T-helper 22 cell (primary cell): ENCODE results near the gene NBL1.
A peak's percentile ranks its signal among the peaks of the same experiment; 100 is the strongest.

Source experiments
- DNase-seq: peaks from one replicate; pipeline ENCODE4 v3.0.0-alpha.2; 2020; ENCODE audit warnings: low read depth

NBL1 gene

DNA sequence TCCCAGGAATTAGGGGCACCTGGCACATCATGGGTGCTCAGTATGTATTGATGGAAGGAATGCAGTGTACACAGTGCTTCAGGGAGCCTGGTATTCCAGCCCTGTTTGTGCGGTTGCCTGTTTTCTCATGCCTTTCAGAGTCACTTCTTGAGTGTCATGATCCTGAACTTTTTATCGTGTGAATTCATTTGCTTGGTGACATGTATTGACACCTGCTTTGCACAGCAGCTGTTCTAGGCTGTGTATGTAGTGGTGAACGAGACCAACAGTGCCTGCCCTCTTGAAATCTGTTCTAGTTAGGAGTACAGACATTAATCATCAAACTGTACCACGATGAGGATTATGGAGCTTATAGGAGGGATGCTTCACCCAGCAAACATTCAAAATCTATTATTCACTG lies 26.7 kb downstream of the NBL1 start:
- DNase-seq = no peak

GRCh38 chr1:19672237-19672636 lies 28.1 kb downstream of the NBL1 start:
- DNase-seq = no peak

- DNase-seq = no peak
These were observed 31.7 kb downstream of the NBL1 start for GRCh38 chr1:19675797-19676196.

DNA sequence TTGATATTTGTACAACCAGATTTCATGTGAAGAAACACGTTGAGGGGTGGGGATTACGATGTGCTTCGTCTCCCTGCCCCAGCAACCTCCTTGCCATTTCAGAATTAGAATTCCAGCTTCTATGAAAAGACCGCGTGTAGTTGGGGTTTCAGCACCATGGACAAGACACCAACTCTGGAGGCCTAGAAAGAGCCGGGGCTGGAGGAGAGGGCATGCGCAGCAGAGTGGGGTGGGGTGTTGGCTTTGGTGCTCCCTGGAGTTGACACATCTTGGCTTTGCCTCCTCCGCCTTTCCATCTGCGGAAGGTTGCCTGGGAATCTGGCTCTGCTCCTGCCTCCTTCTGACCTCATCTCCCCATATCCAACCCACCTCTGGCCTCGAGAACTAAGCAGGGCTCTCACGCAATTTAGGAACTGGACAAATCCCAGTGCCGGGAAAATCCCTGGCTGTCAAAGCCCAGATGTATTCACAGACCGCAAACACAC lies 32.4 kb downstream of the NBL1 start:
- no peak for DNase-seq

DNA sequence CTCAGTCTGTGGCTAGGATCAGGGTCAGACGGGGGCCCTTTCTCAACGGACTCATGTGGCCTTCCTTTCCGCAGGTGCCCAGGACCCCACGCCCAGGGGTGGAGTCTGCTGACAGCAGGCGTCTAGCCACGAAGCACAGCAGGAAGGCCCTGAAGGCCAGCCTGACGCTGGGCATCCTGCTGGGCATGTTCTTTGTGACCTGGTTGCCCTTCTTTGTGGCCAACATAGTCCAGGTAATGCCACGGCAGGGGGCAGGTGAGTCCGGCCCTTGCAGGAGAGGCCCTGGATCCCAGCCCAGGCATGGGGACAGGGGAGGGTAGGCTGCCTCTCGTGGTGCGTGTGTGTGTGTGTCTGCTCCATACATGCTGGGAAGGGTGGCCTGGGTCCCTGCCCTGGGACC lies 34.4 kb downstream of the NBL1 start:
- DNase-seq = no peak

DNA sequence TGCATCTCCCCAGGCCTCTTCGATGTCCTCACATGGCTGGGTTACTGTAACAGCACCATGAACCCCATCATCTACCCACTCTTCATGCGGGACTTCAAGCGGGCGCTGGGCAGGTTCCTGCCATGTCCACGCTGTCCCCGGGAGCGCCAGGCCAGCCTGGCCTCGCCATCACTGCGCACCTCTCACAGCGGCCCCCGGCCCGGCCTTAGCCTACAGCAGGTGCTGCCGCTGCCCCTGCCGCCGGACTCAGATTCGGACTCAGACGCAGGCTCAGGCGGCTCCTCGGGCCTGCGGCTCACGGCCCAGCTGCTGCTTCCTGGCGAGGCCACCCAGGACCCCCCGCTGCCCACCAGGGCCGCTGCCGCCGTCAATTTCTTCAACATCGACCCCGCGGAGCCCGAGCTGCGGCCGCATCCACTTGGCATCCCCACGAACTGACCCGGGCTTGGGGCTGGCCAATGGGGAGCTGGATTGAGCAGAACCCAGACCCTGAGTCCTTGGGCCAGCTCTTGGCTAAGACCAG lies 34.9 kb downstream of the NBL1 start:
- DNase-seq = no peak

DNA sequence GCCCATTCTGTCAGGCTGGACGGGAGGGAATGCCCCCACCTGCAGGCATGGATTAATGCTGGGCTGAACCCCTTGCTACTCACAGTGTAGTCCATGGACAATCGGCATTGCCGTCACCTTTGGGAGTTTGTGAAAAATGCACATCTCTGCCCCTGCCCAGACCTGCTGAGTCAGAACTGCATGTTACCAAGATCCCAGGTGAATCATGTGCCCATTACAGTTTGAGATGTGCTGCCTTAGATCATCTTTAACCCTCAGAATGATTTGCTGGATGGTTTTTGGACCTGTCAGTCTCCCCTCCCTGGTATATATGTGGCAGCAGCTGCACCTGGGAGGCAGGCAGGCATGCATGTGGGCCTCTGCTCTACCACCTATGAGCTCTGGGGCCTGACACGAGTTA lies 35.6 kb downstream of the NBL1 start:
- no peak for DNase-seq

- DNase-seq = no peak
These were observed 36.5 kb downstream of the NBL1 start for GRCh38 chr1:19680644-19681043.

DNA sequence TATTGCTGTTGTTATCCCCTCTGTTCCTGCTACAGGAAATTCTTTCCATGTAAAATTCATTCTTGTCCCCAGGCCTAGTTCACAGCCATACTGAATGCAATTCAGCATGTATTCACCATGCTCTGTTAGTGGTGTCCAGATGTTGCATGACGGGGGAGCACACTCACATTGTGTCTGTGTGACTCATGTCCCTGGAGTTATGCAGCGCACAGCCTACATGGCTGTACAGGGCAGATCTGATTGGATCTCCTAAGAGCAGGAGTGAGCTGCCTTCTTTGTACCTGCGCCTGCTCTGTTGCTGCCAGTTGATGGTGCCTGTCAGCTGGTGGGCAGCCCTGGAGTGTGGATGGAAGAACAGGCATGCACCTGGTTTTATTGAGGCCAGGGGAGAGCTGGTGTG lies 38.1 kb downstream of the NBL1 start:
- DNase-seq = no peak

DNA sequence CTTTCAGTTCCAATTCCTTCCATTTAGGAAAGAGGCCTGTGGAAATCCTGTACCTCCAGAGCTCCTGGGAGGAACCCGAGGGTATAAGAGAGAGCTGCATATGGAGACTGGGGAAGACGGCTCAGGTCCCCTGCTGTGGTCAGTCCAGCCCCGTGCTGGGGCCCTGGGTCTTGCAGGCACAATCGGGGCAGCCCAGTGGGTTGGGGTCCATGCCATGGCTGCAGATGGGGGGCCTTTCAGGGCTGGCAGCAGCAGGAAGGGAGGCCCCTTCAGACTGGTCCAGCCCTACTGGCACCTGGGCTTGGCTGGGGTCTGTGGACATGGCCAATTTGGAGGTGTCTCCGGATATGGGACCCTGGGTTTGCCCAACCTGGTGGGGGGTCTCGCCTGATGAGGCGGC lies 38.8 kb downstream of the NBL1 start:
- DNase-seq = no peak

DNA sequence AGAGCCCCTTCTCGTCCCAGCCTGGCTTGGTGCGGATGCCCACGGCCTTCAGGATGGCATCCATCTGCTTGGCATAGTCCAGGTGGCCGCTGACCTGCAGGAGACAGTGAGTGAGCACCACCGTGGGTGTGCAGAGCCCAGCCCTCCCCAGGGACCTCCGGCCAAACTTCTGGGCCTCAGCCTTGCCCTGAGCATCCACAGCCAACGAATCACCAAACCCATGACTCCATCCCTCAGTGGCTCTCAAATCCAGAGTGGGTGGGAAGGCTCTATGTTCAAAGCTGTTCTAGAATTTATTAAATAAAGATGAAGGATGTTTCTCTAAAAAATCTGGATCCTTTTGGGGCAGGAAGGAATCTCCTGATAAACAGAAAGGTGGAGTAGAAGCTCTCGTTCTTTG lies 39.2 kb downstream of the NBL1 start:
- no peak for DNase-seq

DNA sequence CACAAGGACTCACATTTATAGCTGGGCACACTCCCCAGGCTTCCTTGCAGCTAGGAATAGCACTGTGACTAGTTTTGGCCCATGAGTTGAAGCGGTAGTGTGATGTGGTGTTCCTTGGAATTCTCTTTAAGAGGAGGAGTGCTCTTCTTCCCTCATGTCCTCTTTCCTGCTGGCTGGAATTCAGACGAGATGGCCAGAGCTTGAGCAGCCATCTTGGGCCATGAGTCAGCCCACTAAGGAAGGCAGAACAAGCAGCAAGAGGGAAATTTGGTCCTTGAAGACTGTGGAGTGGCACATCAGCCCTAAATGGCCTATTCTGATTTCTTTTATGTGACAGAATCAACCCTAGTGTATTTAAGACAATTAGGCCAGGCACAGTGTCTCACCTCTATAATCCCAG lies 40.6 kb downstream of the NBL1 start:
- DNase-seq = no peak

DNA sequence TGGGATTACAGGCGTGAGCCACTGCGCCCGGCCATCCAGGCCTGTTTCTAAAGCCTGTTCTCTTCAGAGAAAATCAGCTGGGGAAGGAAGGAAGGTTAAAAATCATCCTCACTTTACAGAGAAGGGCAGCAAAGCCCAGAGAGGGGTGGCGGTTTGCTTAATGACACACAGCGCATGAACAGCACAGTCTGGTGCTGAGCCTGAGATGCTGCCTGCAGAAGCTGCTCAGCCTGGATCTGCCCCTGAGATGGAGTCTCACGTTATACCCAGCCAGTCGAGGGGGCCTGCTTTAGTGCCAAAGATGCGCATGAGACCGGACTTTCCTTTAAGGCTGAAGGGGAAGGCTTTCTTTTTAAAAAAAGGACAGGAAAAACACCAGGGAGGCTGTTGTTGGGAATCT lies 41.9 kb downstream of the NBL1 start:
- DNase-seq = no peak

DNA sequence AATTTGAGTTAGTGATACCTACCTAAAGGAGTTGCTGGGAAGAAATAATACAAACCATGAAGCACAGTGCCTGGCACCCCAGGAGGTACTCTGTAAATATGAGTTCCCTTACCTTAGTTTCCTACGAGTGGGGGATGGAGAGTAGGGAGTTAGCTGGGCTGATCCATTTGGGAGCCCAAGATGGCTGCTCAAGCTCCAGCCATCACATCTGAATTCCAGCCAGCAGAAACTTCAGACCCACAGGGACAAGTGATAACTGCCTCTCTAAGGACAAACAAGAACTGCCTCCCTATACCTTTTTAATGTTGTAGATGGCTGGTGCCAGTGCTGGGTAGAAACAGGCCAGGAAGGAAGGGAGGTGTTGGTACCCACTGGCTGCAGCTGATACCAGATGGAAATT lies 43.3 kb downstream of the NBL1 start:
- no peak for DNase-seq

DNA sequence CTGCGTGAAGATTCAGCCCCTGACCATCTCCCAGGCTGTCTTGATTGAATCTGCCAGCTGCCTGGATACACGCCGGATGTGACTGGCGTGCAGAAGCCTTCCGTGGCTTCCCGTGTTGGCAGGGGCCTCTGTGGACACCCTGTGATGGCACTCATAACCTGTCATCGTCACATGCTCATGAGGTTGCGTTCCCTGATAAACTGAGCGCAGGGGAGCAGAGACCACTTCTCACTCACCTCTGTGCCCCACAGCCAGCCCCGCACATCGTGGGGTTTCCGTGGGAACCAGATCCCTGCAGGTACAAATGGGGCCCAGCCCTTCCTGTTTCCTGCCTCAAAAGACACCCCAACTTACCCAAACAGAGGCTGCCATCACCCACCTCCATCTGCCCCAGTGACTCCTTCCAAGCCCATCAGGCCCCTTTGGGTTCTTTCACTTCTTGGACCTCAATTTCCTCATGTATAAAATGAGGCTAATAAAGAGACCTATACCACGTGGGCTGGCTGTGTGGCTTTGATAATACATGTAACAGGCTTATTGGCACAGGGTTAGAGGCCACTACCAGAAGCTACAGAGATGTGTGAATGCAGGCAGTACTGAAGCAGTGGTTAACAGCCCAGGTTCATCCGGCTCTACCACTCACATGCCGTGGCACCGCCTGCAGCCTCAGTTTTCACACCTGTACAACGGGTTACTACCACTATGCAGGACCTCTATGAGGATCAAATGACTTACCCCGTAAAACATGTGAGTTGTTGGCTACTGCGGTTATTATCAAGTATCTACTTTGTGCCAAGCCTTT lies 44.1 kb downstream of the NBL1 start:
- DNase-seq = peak; percentile 51

DNA sequence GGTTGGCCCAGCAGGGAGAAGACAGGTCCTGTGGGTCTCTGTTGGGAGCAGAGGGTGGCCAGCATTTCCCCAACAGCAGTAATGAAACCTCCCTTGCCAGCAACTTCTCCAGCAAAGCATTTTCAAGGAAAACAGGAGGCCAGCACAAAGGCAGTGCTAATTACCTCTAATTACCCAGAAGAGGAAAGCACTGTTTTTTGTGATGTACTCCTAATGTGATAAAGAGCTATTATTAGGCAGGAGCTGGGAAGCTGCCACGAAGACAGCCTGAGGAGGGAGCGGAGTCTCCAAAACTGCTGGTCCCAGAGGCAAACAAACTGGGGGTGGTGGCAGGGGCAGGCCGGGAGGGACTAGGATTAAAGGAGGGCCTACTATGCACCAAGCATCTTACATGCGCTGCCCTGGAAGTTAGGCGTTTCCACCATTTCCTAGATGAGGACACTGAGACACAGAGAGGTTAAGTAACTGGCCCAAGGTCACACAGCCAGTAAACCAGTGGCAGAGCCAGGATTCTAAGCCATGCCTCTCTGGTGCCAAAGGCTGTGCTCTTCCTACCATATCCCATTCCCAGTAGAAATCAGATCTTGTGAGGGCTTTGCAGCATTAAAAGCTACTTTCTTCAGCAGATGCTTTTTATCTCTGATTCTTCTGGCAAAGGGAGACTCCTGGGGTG lies 45.1 kb downstream of the NBL1 start:
- no peak for DNase-seq

- no peak for DNase-seq
These were observed 45.7 kb downstream of the NBL1 start for GRCh38 chr1:19689856-19690255.

DNA sequence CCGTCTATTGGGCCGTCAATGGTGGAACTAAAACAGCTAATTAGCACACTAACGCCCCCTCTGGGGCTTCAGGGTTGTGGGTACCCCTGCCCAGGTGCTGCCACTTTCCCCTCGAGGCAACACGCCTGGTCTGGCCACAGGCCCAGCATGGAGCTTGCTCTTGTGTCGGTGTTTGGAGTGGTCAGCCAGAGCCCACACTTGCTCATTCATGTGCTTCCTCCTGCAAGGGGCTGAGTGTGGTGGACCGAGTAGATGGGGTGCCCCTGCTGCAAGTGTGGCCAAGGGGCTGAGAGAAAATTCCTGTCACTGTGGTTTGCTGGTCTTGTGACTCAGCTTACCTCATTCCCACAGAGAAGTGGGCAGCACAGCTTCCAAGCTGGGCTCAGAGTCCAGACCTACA lies 46.2 kb downstream of the NBL1 start:
- DNase-seq = no peak

GRCh38 chr1:19694298-19694697 lies 50.2 kb downstream of the NBL1 start:
- no peak for DNase-seq

GRCh38 chr1:19695772-19696171 lies 51.7 kb downstream of the NBL1 start:
- no peak for DNase-seq

DNA sequence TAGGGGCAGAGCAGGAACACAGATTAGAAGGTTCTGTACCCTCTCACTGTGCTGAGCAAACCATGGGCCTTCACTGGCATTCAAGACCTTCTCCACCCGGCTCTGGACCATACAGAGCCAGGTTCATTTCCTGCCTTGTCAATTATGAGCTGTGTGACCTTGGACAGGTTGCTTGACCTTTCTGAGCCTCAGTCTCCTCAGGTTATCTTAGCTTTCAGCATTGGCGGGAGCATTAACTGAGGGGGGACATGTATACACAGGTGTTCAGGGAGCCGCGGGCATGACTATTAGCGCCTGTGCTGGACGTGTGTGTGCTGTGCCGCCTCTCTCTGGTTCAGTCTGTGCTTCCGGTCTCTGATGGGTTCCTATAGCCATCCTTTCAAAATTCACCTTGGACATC lies 52.7 kb downstream of the NBL1 start:
- no peak for DNase-seq

DNA sequence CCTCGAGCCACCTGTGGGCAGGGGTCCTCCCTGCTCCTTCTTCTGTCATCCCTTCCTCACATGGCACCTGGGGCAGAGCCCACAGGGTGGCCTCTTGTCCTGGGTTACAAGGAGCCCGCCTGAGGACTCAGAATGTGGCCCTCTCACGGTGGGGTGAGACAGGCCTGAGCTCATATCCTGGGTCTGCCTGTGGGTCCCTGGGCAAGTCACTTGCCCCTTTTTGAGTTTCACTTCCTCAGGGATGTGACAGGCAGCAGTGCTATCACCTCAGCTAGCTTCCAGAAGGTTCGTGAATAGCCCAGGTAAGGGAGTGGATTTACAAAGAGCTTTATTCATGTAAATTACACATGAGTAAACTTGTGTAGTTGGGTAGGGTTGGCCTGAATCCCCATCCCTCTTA lies 54.1 kb downstream of the NBL1 start:
- no peak for DNase-seq

- DNase-seq = no peak
These were observed 56.1 kb downstream of the NBL1 start for GRCh38 chr1:19700079-19700777.
